Right lobe of liver (tissue), 6 donors: Measurements from ENCODE around the gene TRIOBP. TPM values are rescaled to one million over a fixed set of nuclear protein-coding genes. Genes with fewer than 3 reads are reported as not detected.

Experiments used
- ATAC-seq, 4 donors: fragments of 200-7000 bp; cut with Tn5 transposase; one replicate each; pipeline ENCODE4 v1.9.1; 2020; ENCODE audit warnings: mild to moderate bottlenecking in 4 of 4, moderate library complexity in 4 of 4
- DNase-seq, 3 donors: peaks; one replicate each; pipeline ENCODE4 v3.0.0-alpha.2; 2020
- H3K27ac ChIP-seq, 3 donors: fragments of 200-600 bp; one replicate each; pipeline ENCODE4 v1.8.0; 2022
- H3K27me3 ChIP-seq, 2 donors: fragments of 200-600 bp; one replicate each; pipeline ENCODE4 v1.8.0; 2022
- H3K36me3 ChIP-seq, 4 donors: fragments of 200-600 bp; sonication (generic) in 1 of 4; one replicate each; pipeline versions ENCODE4 v1.5.1 to v1.8.0; 2017 to 2022; ENCODE audit warnings: control low read depth in 1 of 4
- H3K4me1 ChIP-seq, 4 donors: fragments of 200-600 bp; sonication (generic) in 1 of 4; one replicate each; pipeline versions ENCODE4 v1.5.1 to v1.8.0; 2017 to 2022; ENCODE audit warnings: control low read depth in 1 of 4
- H3K4me3 ChIP-seq, 3 donors: fragments of 200-600 bp; one replicate each; pipeline ENCODE4 v1.8.0; 2022
- H3K9me3 ChIP-seq, 4 donors: fragments of 200-600 bp; sonication (generic) in 1 of 4; one replicate each; pipeline versions ENCODE4 v1.5.1 to v1.8.0; 2017 to 2022; ENCODE audit warnings: control low read depth in 1 of 4
- CTCF ChIP-seq, 4 donors: fragments of 200-600 bp in 3 of 4; fragments of 450-650 bp in 1 of 4; IDR thresholded peaks; one replicate each; pipeline versions ENCODE4 v1.5.1 to v1.8.0; 2016 to 2022; ENCODE audit warnings: antibody characterized with exemption in 4 of 4, mild to moderate bottlenecking in 2 of 4
- POLR2A ChIP-seq: fragments of 450-650 bp; IDR thresholded peaks from one replicate; pipeline ENCODE4 v1.6.1; 2017; ENCODE audit warnings: antibody characterized with exemption, mild to moderate bottlenecking
- WGBS: methylation state at CpG from one replicate; pipeline ENCODE4 v1.1.6; 2018; ENCODE audit warnings: low coverage, low lambda C conversion rate; ENCODE audit not compliant: insufficient coverage; ENCODE audit errors: missing lambda C conversion rate; 5-methylcytosine and 5-hydroxymethylcytosine counted together
- intact Hi-C, 2 donors: fragments of 100-400 bp; cut with DNase I; formaldehyde crosslinking; loops; one replicate each; pipeline versions ENCODE4 v1.11.2 to v1.14.1; 2022
- total RNA-seq, 6 experiments: library from RNA; depleted of rRNA in 2 of 6; stranded (reverse); fragments of >200 nt in 2 of 6; fragmentation: NEBNext Ultra II Directional in 3 of 6; extraction: Animal tissue kit (Norgen Biotek cat#: 25700) in 3 of 6; gene quantifications; one replicate each; pipeline versions ENCODE4 v1.1.0 to v1.2.4, GENCODE V29; 2016 to 2023
- donor health status: DM: no; HTN: yes; CAD: no.
- donor health status: DM: no; HTN: no; CAD: no.
- donor health status: DM: no; HTN: no; CAD: no.
- donor health status: DM: no; HTN: yes; CAD: no.
- donor health status: DM: no; HTN: yes; CAD: no.

Gene TRIOBP
- total RNA-seq, 6 experiments from 2014 or later = 11.7 to 22.8 (median 20.7) TPM

GRCh38 chr22:37807410-37808293 lies 110.8 kb downstream of the TRIOBP start, which contains the start of gene GCAT:
TSS of gene GCAT (plus strand) at chr22:37807934. CDS start at chr22:37807968, 34 bp downstream.
- H3K9me3 ChIP-seq = no peaks in the 10 kb centered on the region
- TF ChIP-seq CTCF (IDR thresholded peaks at IDR 0.05) = no peak
- peak; percentile 66 for TF ChIP-seq POLR2A
- peak within 1 kb of the TSS; percentile 40 to 84 (median 63) for H3K4me3 ChIP-seq
- DNase-seq (peak; percentile 97 to 98 (median 98)), ATAC-seq (peak; percentile 75 to 90 (median 81))
- H3K36me3 ChIP-seq = no peaks in the 10 kb centered on the region
- peak within 1 kb of the TSS in 2 of 3 donors; percentile 31 to 64 for H3K27ac ChIP-seq
- intact Hi-C loops = no loop called here
- WGBS = 0% methylated on average over 17 of the region's 73 CpGs
- H3K4me1 ChIP-seq = peaks cover 0 to 36% (median 10%) of the 10 kb centered on the region in 4 donors
- no peaks in the 10 kb centered on the region for H3K27me3 ChIP-seq

GRCh38 chr22:37808294-37808657 lies 111.4 kb downstream of the TRIOBP start:
- no peaks in the 10 kb centered on the region for H3K27me3 ChIP-seq
- H3K36me3 ChIP-seq = peaks cover 0 to 2% (median 0%) of the 10 kb centered on the region in 4 donors
- no peaks in the 10 kb centered on the region for H3K9me3 ChIP-seq
- no peak for ATAC-seq
- peak overlapping the region; percentile 37 to 84 (median 63) for H3K4me3 ChIP-seq
- DNase-seq = no peak
- H3K4me1 ChIP-seq = peaks cover 0 to 31% (median 10%) of the 10 kb centered on the region in 4 donors
- TF ChIP-seq CTCF (IDR thresholded peaks at IDR 0.05) = no peak
- 6% methylated on average over 8 of the region's 8 CpGs for WGBS
- peak overlapping the region in 1 of 3 donors; percentile 64 for H3K27ac ChIP-seq
- intact Hi-C loops = no loop called here

- peak overlapping the region in 1 of 3 donors; percentile 84 for H3K4me3 ChIP-seq
- peaks cover 0 to 24% (median 8%) of the 10 kb centered on the region in 4 donors for H3K4me1 ChIP-seq
- 92% methylated on average over 2 of the region's 5 CpGs for WGBS
- H3K36me3 ChIP-seq = peaks cover 0 to 15% (median 0%) of the 10 kb centered on the region in 4 donors
- no peaks in the 10 kb centered on the region for H3K9me3 ChIP-seq
- ATAC-seq (no peak), DNase-seq (no peak)
- H3K27ac ChIP-seq = peak overlapping the region in 1 of 3 donors; percentile 64
- TF ChIP-seq POLR2A = no peak
- no peak for TF ChIP-seq CTCF (IDR thresholded peaks at IDR 0.05)
- intact Hi-C loops = no loop called here
- H3K27me3 ChIP-seq = no peaks in the 10 kb centered on the region
These were observed 113.0 kb downstream of the TRIOBP start for GRCh38 chr22:37809672-37810333.

- no peak for DNase-seq
- ATAC-seq = no peak
- H3K4me1 ChIP-seq = peaks cover 0 to 33% (median 13%) of the 10 kb centered on the region in 4 donors
- WGBS = 100% methylated on average over 1 of the region's 2 CpGs
- H3K4me3 ChIP-seq = no peak overlapping the region
- no peaks in the 10 kb centered on the region for H3K9me3 ChIP-seq
- no peak for TF ChIP-seq CTCF (IDR thresholded peaks at IDR 0.05)
- no peak for TF ChIP-seq POLR2A
- peaks cover 0 to 19% (median 0%) of the 10 kb centered on the region in 4 donors for H3K36me3 ChIP-seq
- no peak overlapping the region for H3K27ac ChIP-seq
- intact Hi-C loops = no loop called here
- no peaks in the 10 kb centered on the region for H3K27me3 ChIP-seq
These were observed 115.0 kb downstream of the TRIOBP start for GRCh38 chr22:37811867-37812266.
